K562 (cell line): ENCODE data around the gene SPATC1L. TPM values are rescaled to one million over a fixed set of nuclear protein-coding genes. Genes with fewer than 3 reads are reported as not detected.

ENCODE experiments used
- ATAC-seq: fragments of 200-7000 bp; cut with Tn5 transposase; 3 replicates; pipeline ENCODE4 v1.9.1; 2020; ENCODE audit warnings: moderate library complexity
- BruUV-seq: library from RNA; stranded (reverse); fragments of 400-500 nt; replicated peaks from 2 replicates; lab custom pipeline; 2021; lab: Mats Ljungman, UMichigan
- CTCF ChIA-PET: fragments of 300-600 bp; formaldehyde crosslinking; extraction: SDS; loops from one replicate; lab custom pipeline; 2021; ENCODE audit warnings: low intra/inter-chr PET ratio; lab: Yijun Ruan, JAX
- POLR2A ChIA-PET: fragments of 300-600, 350-650 bp; sonication (Branson Sonifier 250); formaldehyde crosslinking; extraction: SDS; loops from one replicate; lab custom pipeline; 2021; ENCODE audit warnings: antibody characterized with exemption, inconsistent platforms; lab: Yijun Ruan, JAX
- DNase-seq, 4 experiments: peaks; one replicate each; pipeline versions ENCODE4 v3.0.0 to v3.0.0-alpha.2; 2011 to 2018; ENCODE audit warnings: low spot score in 3 of 4, mixed read lengths in 3 of 4; ENCODE audit errors: extremely low read depth in 1 of 4
- FAIRE-seq: peaks from 2 replicates; lab custom pipeline; 2011; peaks lifted over from hg19 to GRCh38; lab: Jason Lieb, UNC
- H2AFZ ChIP-seq: 2 replicates; pipeline ENCODE4 v1.6.0; 2011; ENCODE audit warnings: low read depth, low read length, control low read depth, inconsistent platforms
- H3K27ac ChIP-seq: fragments of 200-600 bp; 3 replicates; pipeline ENCODE4 v1.8.0; 2011; ENCODE audit warnings: low read depth, mild to moderate bottlenecking, control low read depth, inconsistent platforms, low read length, moderate library complexity, mixed read lengths; ENCODE audit errors: extremely low read depth
- H3K27me3 ChIP-seq, 2 experiments: fragments of 300-600 bp in 1 of 2; 2 replicates in 1 of 2; 3 replicates in 1 of 2; pipeline versions ENCODE4 v1.6.0 to v1.8.0; 2011; ENCODE audit warnings: inconsistent platforms in 2 of 2, low read length in 2 of 2, mild to moderate bottlenecking in 1 of 2, mixed read lengths in 1 of 2, moderate library complexity in 1 of 2; ENCODE audit not compliant: control insufficient read depth in 2 of 2, insufficient read depth in 2 of 2
- H3K36me3 ChIP-seq: fragments of 300-600 bp; 3 replicates; pipeline ENCODE4 v1.8.0; 2011; ENCODE audit warnings: mild to moderate bottlenecking, low read length, inconsistent platforms; ENCODE audit not compliant: control insufficient read depth, insufficient read depth
- H3K4me1 ChIP-seq, 2 experiments: fragments of 200-600 bp in 1 of 2; replicated peaks in 1 of 2; 2 replicates in 1 of 2; 3 replicates in 1 of 2; pipeline versions ENCODE4 v1.5.1 to v1.8.0; 2011; ENCODE audit warnings: inconsistent platforms in 2 of 2, low read length in 2 of 2, mild to moderate bottlenecking in 1 of 2, mixed read lengths in 1 of 2, moderate library complexity in 1 of 2; ENCODE audit not compliant: control insufficient read depth in 2 of 2, insufficient read depth in 2 of 2
- H3K4me2 ChIP-seq: 2 replicates; pipeline ENCODE4 v1.6.1; 2011; ENCODE audit warnings: low read length, control low read depth, inconsistent platforms, mixed read lengths; ENCODE audit not compliant: insufficient read depth
- H3K4me3 ChIP-seq: fragments of 200-600 bp; sonication (generic), shearing (Covaris generic); 2 replicates; pipeline ENCODE4 v1.5.1; 2016; ENCODE audit warnings: control low read depth, inconsistent platforms
- H3K79me2 ChIP-seq: fragments of 200-600 bp; 3 replicates; pipeline ENCODE4 v1.8.0; 2011; ENCODE audit warnings: low read length, inconsistent platforms; ENCODE audit not compliant: control insufficient read depth, insufficient read depth
- H3K9ac ChIP-seq, 2 experiments: 2 replicates each; pipeline versions ENCODE4 v1.6.0 to v1.6.1; 2011; ENCODE audit warnings: low read depth in 2 of 2, low read length in 2 of 2, control low read depth in 1 of 2, inconsistent platforms in 1 of 2, mild to moderate bottlenecking in 1 of 2, mixed read lengths in 1 of 2; ENCODE audit not compliant: insufficient read depth in 1 of 2
- H3K9me1 ChIP-seq: one replicate; pipeline ENCODE4 v1.6.0; 2011; ENCODE audit warnings: inconsistent platforms, mild to moderate bottlenecking, low read length, moderate library complexity; ENCODE audit not compliant: control insufficient read depth, insufficient read depth
- H3K9me3 ChIP-seq: replicated peaks from 2 replicates; pipeline ENCODE4 v1.5.1; 2011; ENCODE audit warnings: low read depth, low read length, inconsistent platforms; ENCODE audit not compliant: control insufficient read depth, insufficient read depth
- H4K20me1 ChIP-seq: replicated peaks from 2 replicates; pipeline ENCODE4 v1.6.1; 2011; ENCODE audit warnings: low read length, inconsistent platforms, mixed read lengths; ENCODE audit not compliant: control insufficient read depth, insufficient read depth
- AFF4 ChIP-seq: sonication (generic); formaldehyde crosslinking; IDR thresholded peaks from 2 replicates; pipeline ENCODE4 v1.8.0; 2023; ENCODE audit warnings: mild to moderate bottlenecking, missing genetic modification reagents
- BRD9 ChIP-seq: fragments of 450-650 bp; IDR thresholded peaks from 2 replicates; pipeline ENCODE4 v1.6.1; 2018; ENCODE audit warnings: low read depth; ENCODE audit not compliant: partially characterized antibody
- E2F3 ChIP-seq: fragments of 250-450 bp; sonication (Bioruptor Pico); IDR thresholded peaks from 2 replicates; pipeline ENCODE4 v1.4.0; 2020; ENCODE audit warnings: mild to moderate bottlenecking
- ERF ChIP-seq: fragments of 450-650 bp; formaldehyde crosslinking; IDR thresholded peaks from 2 replicates; pipeline ENCODE4 v1.4.0; 2020; ENCODE audit warnings: mild to moderate bottlenecking, mixed read lengths
- HLTF ChIP-seq: fragments of 450-650 bp; IDR thresholded peaks from 2 replicates; pipeline ENCODE4 v1.6.1; 2016
- HMG20A ChIP-seq: fragments of 450-650 bp; formaldehyde crosslinking; conservative IDR thresholded peaks from 2 replicates; pipeline ENCODE4 v1.4.0; 2020; ENCODE audit warnings: mild to moderate bottlenecking, mixed read lengths
- KLF1 ChIP-seq: fragments of 450-650 bp; IDR thresholded peaks from 2 replicates; pipeline ENCODE4 v1.6.1; 2016; ENCODE audit warnings: missing genetic modification characterization, missing compliant biosample characterization
- KLF6 ChIP-seq: fragments of 250-450 bp; sonication (Bioruptor Pico); IDR thresholded peaks from 2 replicates; pipeline ENCODE4 v1.4.0; 2020; ENCODE audit warnings: mild to moderate bottlenecking, moderate library complexity, borderline replicate concordance
- MECOM ChIP-seq: fragments of 250-450 bp; sonication (Bioruptor Pico); IDR thresholded peaks from 2 replicates; pipeline ENCODE4 v1.8.0; 2022; ENCODE audit warnings: inconsistent platforms
- MEF2A ChIP-seq: IDR thresholded peaks from 2 replicates; pipeline ENCODE4 v1.6.1; 2011; ENCODE audit warnings: low read depth, mild to moderate bottlenecking, low read length, moderate library complexity; ENCODE audit not compliant: control insufficient read depth
- MYNN ChIP-seq, 2 experiments: sonication (generic); formaldehyde crosslinking in 1 of 2; IDR thresholded peaks; 2 replicates each; pipeline versions ENCODE4 v1.5.0 to v1.6.1; 2016 to 2020; ENCODE audit warnings: antibody characterized with exemption in 1 of 2, missing genetic modification reagents in 1 of 2
- POLR2B ChIP-seq: fragments of 450-650 bp; IDR thresholded peaks from 2 replicates; pipeline ENCODE4 v1.6.1; 2018; ENCODE audit warnings: low read depth; ENCODE audit not compliant: partially characterized antibody
- SIRT6 ChIP-seq: IDR thresholded peaks from one replicate; pipeline ENCODE4 v1.6.1; 2012; ENCODE audit warnings: low read depth, mild to moderate bottlenecking, control low read depth, inconsistent platforms, low read length, moderate library complexity
- YY1 ChIP-seq, 3 experiments: IDR thresholded peaks; 2 replicates each; pipeline ENCODE4 v1.6.1; 2011; ENCODE audit warnings: low read length in 2 of 3, mild to moderate bottlenecking in 2 of 3, moderate library complexity in 2 of 3, borderline replicate concordance in 1 of 3, control low read depth in 1 of 3, low read depth in 1 of 3; ENCODE audit not compliant: insufficient read depth in 3 of 3, insufficient replicate concordance in 2 of 3, control insufficient read depth in 1 of 3, insufficient read length in 1 of 3; ENCODE audit errors: extremely low read depth in 1 of 3
- WGBS: fragments of 100-300 bp; shearing (Covaris generic); methylation state at CpG from one replicate; pipeline ENCODE4 v1.1.6; 2016; ENCODE audit warnings: low coverage, mixed read lengths; ENCODE audit not compliant: insufficient coverage; ENCODE audit errors: missing lambda C conversion rate; 5-methylcytosine and 5-hydroxymethylcytosine counted together
- in situ Hi-C: fragments of 300-500 bp; cut with MboI; formaldehyde crosslinking; loops from 4 replicates; pipeline ENCODE4 v1.15.0; 2018; ENCODE audit warnings: inconsistent platforms, mixed read lengths
- intact Hi-C: fragments of 100-400 bp; cut with micrococcal nuclease; formaldehyde crosslinking; loops from 2 replicates; pipeline ENCODE4 v1.14.2; 2022
- polyA plus RNA-seq, 8 experiments: library from polyadenylated mRNA; depleted of rRNA in 4 of 8; stranded (reverse) in 5 of 8; unstranded in 3 of 8; fragments of >200 nt; fragmentation: Nextera tagmentation in 2 of 8; fragmentation: Illumina TruSeq in 1 of 8; extraction: Ambion mirVana in 2 of 8; extraction: Trizol in 1 of 8; gene quantifications; 2 replicates each; pipeline versions ENCODE4 v1.2.1 to v1.2.3, GENCODE V29; 2011 to 2014; ENCODE audit warnings: inconsistent platforms in 1 of 8, missing spikeins in 1 of 8
- total RNA-seq, 7 experiments: library from RNA; depleted of rRNA in 6 of 7; stranded (reverse); fragments of >200 nt in 6 of 7; fragmentation: Illumina TruSeq in 2 of 7; extraction: Trizol in 2 of 7; gene quantifications; 2 replicates each; pipeline versions ENCODE4 v1.2.1 to v1.2.3, GENCODE V29; 2011 to 2021; ENCODE audit warnings: low replicate concordance in 1 of 7

SPATC1L gene
- total and polyA plus RNA-seq, 9 of the 15 experiments (the other 6 are each of a cell fraction or from before 2014, with no cell fraction given) = 0.14 to 121 (median 34.0) TPM; not detected in 1

- H3K9ac ChIP-seq = peak overlapping the region in 1 of 2 experiments; percentile 28; a peak in 2 of 4 replicates
- BruUV-seq = no TSS peak
- H3K4me3 ChIP-seq = no peak overlapping the region
- no peak overlapping the region for H3K27ac ChIP-seq
- peaks cover 4% of the 10 kb centered on the region; the same call in 1 of the 2 replicates for H4K20me1 ChIP-seq
- H3K27me3 ChIP-seq = peaks cover 15 to 67% of the 10 kb centered on the region in 2 experiments; a peak in 4 of 5 replicates
- TF ChIP-seq HMG20A (no peak), MEF2A (no peak), SIRT6 (no peak), ERF (CRISPR knock-in tag) (no peak), KLF1 (tag) (no peak), POLR2B (no peak), E2F3 (CRISPR knock-in tag) (no peak), HLTF (no peak), MECOM (CRISPR knock-in tag) (no peak), YY1 (IDR thresholded peaks at IDR 0.05; ENCODE audit: borderline replicate concordance in 1 of 3, control insufficient read depth in 1 of 3, extremely low read depth in 1 of 3, insufficient read depth in 3 of 3, insufficient read length in 1 of 3, insufficient replicate concordance in 2 of 3, low read depth in 1 of 3, low read length in 2 of 3) (no peak), AFF4 (no peak), MYNN (IDR thresholded peaks at IDR 0.05) (no peak), MYNN (CRISPR knock-in tag; IDR thresholded peaks at IDR 0.05) (no peak), BRD9 (no peak), KLF6 (CRISPR knock-in tag) (no peak)
- CTCF ChIA-PET = no interaction called here
- H3K9me1 ChIP-seq = no peaks in the 10 kb centered on the region
- no peak overlapping the region for H3K4me2 ChIP-seq
- DNase-seq (no peak), FAIRE-seq (no peak), ATAC-seq (peak; percentile 6; the same call in 1 of the 3 replicates)
- no peak overlapping the region for H2AFZ ChIP-seq
- no peaks in the 10 kb centered on the region for H3K9me3 ChIP-seq
- peaks cover 0 to 76% of the 10 kb centered on the region in 2 experiments; a peak in 2 of 5 replicates for H3K4me1 ChIP-seq
- WGBS = 1% methylated on average over 12 of the region's 12 CpGs
- POLR2A ChIA-PET = interaction anchor here (2.0 kb wide), 1 partner anchor 8 kb away, joined by 4 read pairs; no protein-coding TSS in a partner anchor
- no peaks in the 10 kb centered on the region for H3K79me2 ChIP-seq
- no peaks in the 10 kb centered on the region for H3K36me3 ChIP-seq
- in situ Hi-C loops (no loop called here), intact Hi-C loops (no loop called here)
These were observed 62.0 kb downstream of the SPATC1L start for GRCh38 chr21:46122237-46122671.
